SW 1271 (cell line): Measurements from ENCODE around the gene OBSCN.
"Not testable (repeated sequence)": the region's sequence is repeated elsewhere in the genome, so short reads cannot be mapped to it uniquely, and the experiment has no call there.

Source experiments
- DNase-seq, 2 experiments: peaks; one replicate each; lab custom pipeline; 2025; lab: John Stamatoyannopoulos, UW

OBSCN gene

DNA sequence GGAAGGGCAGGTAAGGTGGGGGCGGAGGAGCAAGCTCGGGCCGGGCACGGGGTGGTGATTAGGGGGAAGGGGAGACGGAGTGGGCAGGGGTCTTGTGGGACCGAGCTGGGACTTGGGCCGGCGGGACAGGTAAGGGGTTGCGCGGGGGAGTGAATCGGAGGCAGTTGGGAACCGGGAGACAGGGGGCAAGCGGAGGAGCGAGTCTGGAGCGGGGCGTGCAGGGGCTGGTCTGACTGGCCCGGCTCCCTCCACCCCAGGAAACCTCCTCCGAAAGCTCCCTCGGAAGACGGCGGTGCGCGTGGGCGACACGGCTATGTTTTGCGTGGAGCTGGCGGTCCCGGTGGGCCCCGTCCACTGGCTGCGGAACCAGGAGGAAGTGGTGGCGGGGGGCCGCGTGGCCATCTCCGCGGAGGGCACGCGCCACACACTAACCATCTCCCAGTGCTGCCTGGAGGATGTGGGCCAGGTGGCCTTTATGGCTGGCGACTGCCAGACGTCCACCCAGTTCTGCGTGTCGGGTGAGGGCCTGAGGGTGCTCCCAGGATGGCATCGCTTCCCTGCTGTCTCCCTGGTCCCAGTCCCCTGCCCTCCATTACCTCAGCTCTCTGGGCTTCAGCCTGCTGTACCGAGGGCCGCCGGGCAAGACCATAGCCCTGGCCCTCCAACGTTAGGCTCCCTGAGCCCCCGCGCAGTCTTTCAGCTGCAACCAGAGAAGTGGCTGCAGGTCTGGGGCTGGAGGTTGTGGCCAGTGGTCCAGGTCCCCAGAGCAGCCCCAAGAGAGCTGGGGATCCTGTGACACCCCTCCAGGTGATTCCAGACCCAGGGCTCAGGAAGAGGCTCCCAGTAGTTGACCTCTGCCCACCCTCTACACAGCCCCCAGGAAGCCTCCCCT is 6.3 kb downstream of the OBSCN start:
- DNase-seq, result no peak

DNA sequence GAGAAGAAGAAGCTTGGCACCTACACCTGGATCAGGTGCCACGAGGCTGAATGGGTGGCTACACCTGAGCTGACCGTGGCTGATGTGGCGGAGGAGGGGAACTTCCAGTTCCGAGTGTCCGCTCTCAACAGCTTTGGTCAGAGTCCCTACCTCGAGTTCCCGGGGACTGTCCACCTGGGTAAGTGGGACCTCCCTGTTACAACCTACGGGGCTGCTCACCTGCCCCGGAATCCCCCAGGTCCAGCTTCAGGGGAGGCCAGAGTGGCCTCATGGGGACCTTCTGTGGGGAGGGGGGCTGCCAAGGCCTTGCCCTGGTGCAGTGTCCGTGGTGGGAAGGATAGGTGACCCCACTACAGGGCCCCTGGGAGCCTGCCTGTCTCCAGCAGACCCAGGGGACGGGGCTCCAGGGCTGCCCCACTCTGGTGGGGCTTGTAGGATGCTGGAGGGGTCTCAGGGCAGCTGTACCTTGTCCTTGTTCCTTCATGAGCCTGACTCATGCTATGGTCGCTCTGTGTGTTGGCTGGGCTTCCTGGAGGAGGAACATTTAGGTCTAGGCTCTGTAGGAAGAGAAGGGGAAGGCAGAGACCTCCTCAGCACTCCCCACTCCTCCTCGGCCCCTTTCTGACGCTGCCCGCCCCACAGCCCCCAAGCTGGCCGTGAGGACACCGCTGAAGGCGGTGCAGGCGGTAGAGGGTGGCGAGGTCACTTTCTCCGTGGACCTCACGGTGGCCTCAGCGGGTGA is 7.2 kb downstream of the OBSCN start:
- no peak for DNase-seq

- DNase-seq, result no peak
These were observed 7.8 kb downstream of the OBSCN start for GRCh38 chr1:228215663-228216116.

- DNase-seq, result no peak
These were observed 8.8 kb downstream of the OBSCN start for GRCh38 chr1:228216371-228217320.

- DNase-seq, result no peak
These were observed 9.9 kb downstream of the OBSCN start for GRCh38 chr1:228217551-228218344.

- DNase-seq, result no peak
These were observed 10.8 kb downstream of the OBSCN start for GRCh38 chr1:228218513-228219244.

DNA sequence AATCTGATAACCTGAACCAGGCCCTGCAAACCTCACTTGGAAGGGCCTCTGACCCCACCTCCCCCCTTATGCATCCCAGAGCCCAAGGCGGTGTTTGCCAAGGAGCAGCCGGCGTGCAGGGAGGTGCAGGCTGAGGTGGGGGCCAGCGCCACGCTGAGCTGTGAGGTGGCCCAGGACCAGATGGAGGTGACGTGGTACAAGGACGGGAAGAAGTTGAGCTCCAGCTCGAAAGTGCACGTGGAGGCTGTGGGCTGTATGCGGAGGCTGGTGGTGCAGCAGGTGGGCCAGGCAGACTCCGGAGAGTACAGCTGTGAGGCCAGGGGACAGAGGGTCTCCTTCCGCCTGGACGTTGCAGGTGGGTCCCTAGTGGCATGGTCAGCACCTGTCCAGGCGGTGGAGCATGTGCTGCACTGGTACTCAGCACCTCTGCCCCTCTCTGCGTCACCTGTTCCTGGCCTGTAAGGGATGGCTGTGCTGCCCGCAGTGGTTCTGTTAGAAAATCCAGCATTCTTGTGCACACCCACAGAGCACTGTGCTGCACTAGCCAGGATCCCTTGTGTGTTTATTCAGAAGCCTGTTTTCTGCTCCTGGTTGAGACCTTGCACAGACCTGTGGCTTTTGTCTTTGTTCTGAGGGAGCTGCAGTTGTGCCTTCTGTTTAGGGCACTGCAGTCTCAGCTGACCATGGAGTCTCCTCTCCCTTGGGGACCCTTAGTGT is 11.6 kb downstream of the OBSCN start:
- DNase-seq, result no peak

- DNase-seq, result no peak
These were observed 12.3 kb downstream of the OBSCN start for GRCh38 chr1:228219962-228220780.

DNA sequence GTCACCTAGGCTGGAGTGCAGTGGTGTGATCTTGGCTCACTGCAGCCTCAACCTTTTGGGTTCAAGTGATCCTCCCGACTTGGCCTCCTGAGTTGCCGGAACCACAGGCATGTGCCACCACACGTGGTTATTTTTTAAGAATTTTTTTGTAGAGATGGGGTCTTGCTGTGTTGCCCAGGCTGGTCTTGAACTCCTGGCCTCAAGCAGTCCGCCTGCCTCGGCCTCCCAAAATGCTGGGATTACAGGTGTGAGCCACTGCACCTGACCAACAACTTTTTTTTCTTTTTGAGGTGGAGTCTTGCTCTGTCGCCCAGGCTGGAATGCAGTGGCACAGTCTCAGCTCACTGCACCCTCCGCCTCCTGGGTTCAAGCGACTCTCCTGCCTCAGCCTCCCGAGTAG is 13.3 kb downstream of the OBSCN start:
- not testable (repeated sequence) for DNase-seq

DNA sequence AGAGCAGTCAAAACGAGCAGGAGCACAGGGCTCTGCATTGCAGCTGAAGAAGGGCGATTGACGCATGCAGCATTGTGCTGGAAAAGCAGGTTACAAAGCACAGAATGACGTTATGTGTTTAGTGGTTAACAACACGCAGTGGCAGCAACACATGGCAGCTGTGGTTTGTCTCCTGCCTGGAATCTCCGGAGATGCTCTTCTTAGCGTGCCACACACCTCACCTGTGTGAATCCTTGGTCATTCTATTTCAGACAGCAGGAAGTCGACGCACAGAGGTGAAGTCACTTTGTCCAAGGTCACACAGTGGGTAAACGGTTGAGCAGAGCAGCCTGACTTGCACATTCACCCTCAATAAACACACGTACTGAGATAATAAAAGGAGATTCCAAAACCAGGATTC is 14.7 kb downstream of the OBSCN start:
- DNase-seq, result no peak

DNA sequence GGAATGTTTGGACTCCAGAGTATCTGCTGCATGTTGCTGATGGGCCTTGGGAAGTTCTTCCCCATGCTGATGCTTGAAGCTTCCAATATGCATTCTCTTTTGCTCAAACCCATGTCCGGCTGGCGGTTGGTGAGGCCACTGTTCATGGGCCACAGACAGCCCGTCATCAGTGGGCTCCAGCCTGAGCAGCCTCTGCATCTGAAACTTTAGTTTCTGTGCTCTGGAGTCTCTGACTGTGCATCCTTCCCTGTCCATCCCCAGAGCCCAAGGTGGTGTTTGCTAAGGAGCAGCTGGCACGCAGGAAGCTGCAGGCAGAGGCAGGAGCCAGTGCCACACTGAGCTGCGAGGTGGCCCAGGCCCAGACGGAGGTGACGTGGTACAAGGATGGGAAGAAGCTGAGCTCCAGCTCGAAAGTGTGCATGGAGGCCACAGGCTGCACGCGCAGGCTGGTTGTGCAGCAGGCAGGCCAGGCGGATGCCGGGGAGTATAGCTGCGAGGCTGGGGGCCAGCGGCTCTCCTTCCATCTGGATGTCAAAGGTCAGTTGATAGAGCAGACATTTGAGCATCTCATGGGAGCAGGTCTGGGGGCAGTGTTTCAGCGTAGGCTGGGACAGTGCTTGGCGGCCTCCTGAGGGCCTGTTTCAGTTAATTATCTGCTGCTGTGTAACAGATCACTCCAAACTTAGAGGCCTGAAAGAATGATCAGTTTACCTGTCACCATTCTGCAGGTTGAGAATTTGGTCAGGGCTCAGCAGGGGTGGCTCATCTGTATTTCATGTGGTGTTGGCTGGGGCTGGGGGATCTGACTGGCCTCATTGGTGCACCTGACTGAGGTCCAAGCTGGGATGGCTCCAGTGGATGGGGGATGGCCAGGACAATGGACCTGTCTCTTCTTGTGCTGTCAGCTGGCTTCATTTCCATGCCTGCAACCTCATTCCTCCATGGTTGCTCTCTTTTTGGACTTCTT is 16.6 kb downstream of the OBSCN start:
- DNase-seq, result no peak

DNA sequence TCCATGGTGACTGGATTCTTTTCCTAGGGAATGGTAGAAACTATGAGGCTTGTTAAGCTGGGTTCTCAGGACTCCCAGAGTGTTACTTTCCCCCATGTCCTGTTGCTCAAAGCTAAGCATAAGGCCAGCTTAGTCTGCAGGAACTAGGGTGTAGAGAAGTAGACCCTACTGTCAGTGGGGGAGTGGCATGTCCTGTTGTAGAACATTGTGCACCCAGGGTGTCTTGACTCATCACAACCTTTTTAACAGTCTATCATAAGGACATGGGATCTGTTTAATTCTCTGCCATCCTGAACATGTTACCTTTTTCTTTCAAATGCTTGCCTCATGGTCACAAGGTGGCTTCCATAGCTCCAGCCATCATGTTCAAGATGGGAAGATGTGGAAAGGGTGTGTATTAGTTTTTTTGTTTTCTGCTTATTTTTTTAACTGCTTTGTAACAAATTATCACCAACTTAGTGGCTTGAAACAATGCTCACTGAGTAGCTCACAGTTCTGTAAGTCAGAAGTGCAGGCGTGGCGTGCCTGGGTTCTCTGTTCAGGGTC is 17.4 kb downstream of the OBSCN start:
- DNase-seq, result no peak

GRCh38 chr1:228225740-228226139 is 17.9 kb downstream of the OBSCN start:
- no peak for DNase-seq

GRCh38 chr1:228226141-228226874 is 18.5 kb downstream of the OBSCN start:
- DNase-seq, result no peak

DNA sequence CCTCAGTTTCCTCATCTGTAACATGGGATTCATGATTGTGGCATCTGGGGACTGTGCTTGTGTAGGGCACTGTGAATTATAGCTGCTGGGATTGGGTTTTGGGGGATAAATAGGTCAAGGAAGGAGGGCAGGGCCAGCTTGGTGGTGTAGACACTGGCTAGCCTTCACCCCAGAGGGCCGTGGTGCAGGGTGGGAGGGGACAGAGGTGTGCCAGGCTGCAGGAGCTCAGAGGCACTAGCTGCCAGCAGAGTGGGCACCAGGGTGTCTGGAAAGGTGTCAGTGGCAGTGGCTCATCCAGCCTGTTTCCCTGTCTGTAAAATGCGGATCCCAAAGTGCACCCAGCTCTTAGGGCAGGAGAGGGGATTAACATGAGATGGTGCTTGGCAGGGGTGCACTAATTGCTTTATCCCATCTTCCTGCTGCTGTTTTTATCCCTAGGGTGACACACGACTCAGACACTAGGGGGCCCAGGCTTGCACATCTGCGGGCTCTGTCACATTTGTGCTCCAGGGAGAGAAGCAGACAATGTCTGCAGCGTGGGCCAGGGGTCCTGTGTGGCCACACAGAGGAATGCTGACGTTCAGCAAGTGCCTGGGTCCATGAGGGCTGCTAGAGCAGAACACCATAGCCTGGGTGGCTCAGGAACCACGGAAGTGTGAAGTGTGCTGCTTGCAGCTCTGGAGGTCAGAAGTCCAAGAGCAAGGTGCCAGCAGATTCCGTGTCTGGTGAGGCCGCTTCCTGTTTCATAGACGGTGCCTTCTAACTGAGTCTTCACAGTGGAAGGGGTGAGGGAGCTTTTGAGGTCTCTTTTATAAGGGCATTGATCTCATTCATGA is 19.3 kb downstream of the OBSCN start:
- peak in 1 of 2 experiments; percentile 29 for DNase-seq

- not testable (repeated sequence) for DNase-seq
These were observed 20.3 kb downstream of the OBSCN start for GRCh38 chr1:228228147-228228546.
